SU-DHL-6 (cell line): ENCODE measurements around the gene GLYATL2.

ENCODE experiments used
- CTCF ChIP-seq: fragments of 200-600 bp; sonication (generic); IDR thresholded peaks from one replicate; pipeline ENCODE4 v1.5.1; 2017; ENCODE audit warnings: antibody characterized with exemption, mild to moderate bottlenecking, low read length, moderate library complexity; ENCODE audit not compliant: insufficient read depth, poor library complexity, severe bottlenecking
- EZH2phosphoT487 ChIP-seq: fragments of 200-600 bp; sonication (generic), shearing (Covaris generic); conservative IDR thresholded peaks from 2 replicates; pipeline ENCODE4 v1.6.1; 2018; ENCODE audit warnings: mild to moderate bottlenecking, antibody characterized with exemption, low read length, moderate library complexity, mixed read lengths

DNA sequence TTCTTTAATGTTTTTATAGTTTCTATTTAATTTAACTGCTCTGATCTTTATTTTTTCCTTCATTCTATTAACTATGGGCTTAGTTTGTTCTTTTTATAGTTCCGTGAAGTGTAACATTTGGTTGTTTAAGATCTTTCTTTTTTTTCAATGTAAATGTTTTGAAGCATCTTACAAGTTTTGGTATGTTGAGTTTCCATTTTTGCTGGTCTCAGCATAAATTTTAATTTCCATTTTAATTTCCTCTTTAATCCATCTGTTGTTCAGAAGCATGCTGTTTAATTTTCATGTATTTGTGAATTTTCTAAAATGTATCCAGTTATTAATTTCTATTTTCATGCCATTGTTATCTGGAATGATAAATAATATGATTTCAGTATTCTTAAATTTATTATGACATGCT, 17.0 kb upstream of the GLYATL2 start:
- no peak for TF ChIP-seq CTCF
- TF ChIP-seq EZH2phosphoT487: no peak
